ENCODE results near the gene NPTXR.

NPTXR gene

GRCh38 chr22:38843657-38844314, at the start of gene NPTXR:
Gene NPTXR (minus strand): TSS chr22:38844028.
- DNase-seq (ENCODE audit: low read depth in 2 of 3, low spot score in 1 of 3) = peak in 1 of 3 donors; percentile 30

GRCh38 chr22:38891256-38891655, 47.4 kb upstream of the NPTXR start:
- DNase-seq (ENCODE audit: low read depth in 2 of 3, low spot score in 1 of 3) = no peak

GRCh38 chr22:38890377-38890776, 46.5 kb upstream of the NPTXR start:
- DNase-seq (ENCODE audit: low read depth in 2 of 3, low spot score in 1 of 3) = no peak

GRCh38 chr22:38886333-38886732, 42.5 kb upstream of the NPTXR start:
- no peak for DNase-seq (ENCODE audit: low read depth in 2 of 3, low spot score in 1 of 3)

GRCh38 chr22:38882972-38883622, 39.3 kb upstream of the NPTXR start:
- no peak for DNase-seq (ENCODE audit: low read depth in 2 of 3, low spot score in 1 of 3)

GRCh38 chr22:38881997-38882879, 38.4 kb upstream of the NPTXR start:
- DNase-seq (ENCODE audit: low read depth in 2 of 3, low spot score in 1 of 3) = no peak

- DNase-seq (ENCODE audit: low read depth in 2 of 3, low spot score in 1 of 3) = no peak
These were observed 37.6 kb upstream of the NPTXR start for GRCh38 chr22:38881464-38881871.

- no peak for DNase-seq (ENCODE audit: low read depth in 2 of 3, low spot score in 1 of 3)
These were observed 36.1 kb upstream of the NPTXR start for GRCh38 chr22:38879961-38880360.

GRCh38 chr22:38879108-38879729, 35.4 kb upstream of the NPTXR start:
- DNase-seq (ENCODE audit: low read depth in 2 of 3, low spot score in 1 of 3) = no peak

- no peak for DNase-seq (ENCODE audit: low read depth in 2 of 3, low spot score in 1 of 3)
These were observed 34.2 kb upstream of the NPTXR start for GRCh38 chr22:38878001-38878400.

GRCh38 chr22:38874529-38875222, 30.8 kb upstream of the NPTXR start:
- DNase-seq (ENCODE audit: low read depth in 2 of 3, low spot score in 1 of 3) = no peak

GRCh38 chr22:38873469-38874411, 29.9 kb upstream of the NPTXR start:
- peak; percentile 57 to 71 (median 65) for DNase-seq (ENCODE audit: low read depth in 2 of 3, low spot score in 1 of 3)

- DNase-seq (ENCODE audit: low read depth in 2 of 3, low spot score in 1 of 3) = no peak
These were observed 29.0 kb upstream of the NPTXR start for GRCh38 chr22:38872831-38873248.

GRCh38 chr22:38872172-38872830, 28.5 kb upstream of the NPTXR start, which contains the start of gene CBX6:
Gene CBX6 (minus strand): TSS chr22:38872216. CDS start chr22:38872190, 26 bp downstream.
- peak; percentile 88 to 94 (median 93) for DNase-seq (ENCODE audit: low read depth in 2 of 3, low spot score in 1 of 3)

GRCh38 chr22:38871360-38872171, 27.7 kb upstream of the NPTXR start:
- peak in 1 of 3 donors; percentile 31 for DNase-seq (ENCODE audit: low read depth in 2 of 3, low spot score in 1 of 3)

GRCh38 chr22:38870791-38871359, 27.0 kb upstream of the NPTXR start:
- DNase-seq (ENCODE audit: low read depth in 2 of 3, low spot score in 1 of 3) = no peak

- peak; percentile 79 to 91 (median 85) for DNase-seq (ENCODE audit: low read depth in 2 of 3, low spot score in 1 of 3)
These were observed 26.5 kb upstream of the NPTXR start for GRCh38 chr22:38870312-38870741.

GRCh38 chr22:38869663-38870062, 25.8 kb upstream of the NPTXR start:
- no peak for DNase-seq (ENCODE audit: low read depth in 2 of 3, low spot score in 1 of 3)

All from stimulated activated CD4-positive, alpha-beta T cell treated with anti-CD3 and anti-CD28 coated beads, Interleukin-12 subunit alpha, Interleukin-12 subunit beta, amount 100 ng/mL, for 48 hours (primary cell).